A673 (cell line): ENCODE data around the gene EBPL. TPM values are rescaled to one million over a fixed set of nuclear protein-coding genes. Genes with fewer than 3 reads are reported as not detected.

Source experiments
- BruUV-seq: library from RNA; stranded (reverse); fragments of 400-500 nt; replicated peaks from 2 replicates; lab custom pipeline; 2021; lab: Mats Ljungman, UMichigan
- CTCF ChIA-PET: fragments of 300-600 bp; sonication (Branson Sonifier 250); formaldehyde crosslinking; loops from one replicate; lab custom pipeline; 2022; ENCODE audit warnings: antibody characterized with exemption; lab: Charles Lee
- POLR2A ChIA-PET: fragments of 300-600 bp; sonication (Branson Sonifier 250); formaldehyde crosslinking; loops from one replicate; lab custom pipeline; 2022; ENCODE audit warnings: antibody characterized with exemption; ENCODE audit not compliant: low non-redundant PET; lab: Charles Lee
- DNase-seq: peaks from one replicate; pipeline ENCODE4 v3.0.0-alpha.2; 2015; ENCODE audit warnings: low spot score
- H3K27ac ChIP-seq: fragments of 200-600 bp; sonication (generic); 2 replicates; pipeline ENCODE4 v1.5.1; 2016; ENCODE audit warnings: mixed run types, low read depth, mild to moderate bottlenecking, mixed read lengths, antibody characterized with exemption, low read length; ENCODE audit not compliant: poor library complexity, severe bottlenecking
- H3K27me3 ChIP-seq: fragments of 200-600 bp; sonication (generic); replicated peaks from 2 replicates; pipeline ENCODE4 v1.6.1; 2017; ENCODE audit warnings: mixed run types, low read depth, mild to moderate bottlenecking, mixed read lengths, antibody characterized with exemption, low read length; ENCODE audit not compliant: insufficient read depth, poor library complexity
- H3K36me3 ChIP-seq: fragments of 200-600 bp; sonication (generic); 2 replicates; pipeline ENCODE4 v1.6.1; 2016; ENCODE audit warnings: mixed run types, mild to moderate bottlenecking, mixed read lengths, antibody characterized with exemption, low read length; ENCODE audit not compliant: insufficient read depth, poor library complexity, severe bottlenecking
- H3K4me1 ChIP-seq: fragments of 200-600 bp; sonication (generic); 2 replicates; pipeline ENCODE4 v1.6.1; 2017; ENCODE audit warnings: mixed run types, mild to moderate bottlenecking, mixed read lengths, antibody characterized with exemption, low read length; ENCODE audit not compliant: insufficient read depth, poor library complexity, severe bottlenecking
- H3K4me3 ChIP-seq: fragments of 200-600 bp; sonication (generic); 2 replicates; pipeline ENCODE4 v1.5.1; 2016; ENCODE audit warnings: low read depth, mixed run types, mild to moderate bottlenecking, mixed read lengths, low read length; ENCODE audit not compliant: poor library complexity, severe bottlenecking
- H3K9me3 ChIP-seq: fragments of 200-600 bp; sonication (generic); 2 replicates; pipeline ENCODE4 v1.6.1; 2016; ENCODE audit warnings: mixed run types, low read depth, mild to moderate bottlenecking, mixed read lengths, antibody characterized with exemption, low read length; ENCODE audit not compliant: poor library complexity, severe bottlenecking
- CTCF ChIP-seq: fragments of 300-800, 200-600 bp; sonication (generic); conservative IDR thresholded peaks from 2 replicates; pipeline ENCODE4 v1.5.1; 2017; ENCODE audit warnings: low read depth, mild to moderate bottlenecking, antibody characterized with exemption, low read length, moderate library complexity, mixed read lengths
- EZH2 ChIP-seq: fragments of 200-600 bp; sonication (generic); IDR thresholded peaks from 2 replicates; pipeline ENCODE4 v1.6.1; 2017; ENCODE audit warnings: borderline replicate concordance, low read depth, mild to moderate bottlenecking, mixed read lengths, antibody characterized with exemption, low read length; ENCODE audit not compliant: poor library complexity, severe bottlenecking
- intact Hi-C: fragments of 100-400 bp; cut with micrococcal nuclease; formaldehyde crosslinking; loops from one replicate; pipeline ENCODE4 v1.10.0; 2022; ENCODE audit not compliant: unreplicated experiment
- total RNA-seq: library from RNA; stranded (reverse); gene quantifications from 2 replicates; pipeline ENCODE4 v1.2.3, GENCODE V29; 2021

EBPL gene
- total RNA-seq, 1 experiment from 2014 or later, result 66.5 TPM

GRCh38 chr13:49733181-49733951 lies 42.1 kb upstream of the EBPL start:
- ChIA-PET POLR2A (no interaction called here), CTCF (no interaction called here)
- no peak overlapping the region for H3K27ac ChIP-seq
- no peak overlapping the region for H3K4me3 ChIP-seq
- no peak for DNase-seq
- TF ChIP-seq CTCF (no peak), EZH2 (no peak)
- H3K4me1 ChIP-seq, result no peaks in the 10 kb centered on the region
- H3K36me3 ChIP-seq, result peaks cover 7% of the 10 kb centered on the region
- no peaks in the 10 kb centered on the region for H3K9me3 ChIP-seq
- BruUV-seq, result no TSS peak
- intact Hi-C loops, result no loop called here
- no peaks in the 10 kb centered on the region for H3K27me3 ChIP-seq

DNA sequence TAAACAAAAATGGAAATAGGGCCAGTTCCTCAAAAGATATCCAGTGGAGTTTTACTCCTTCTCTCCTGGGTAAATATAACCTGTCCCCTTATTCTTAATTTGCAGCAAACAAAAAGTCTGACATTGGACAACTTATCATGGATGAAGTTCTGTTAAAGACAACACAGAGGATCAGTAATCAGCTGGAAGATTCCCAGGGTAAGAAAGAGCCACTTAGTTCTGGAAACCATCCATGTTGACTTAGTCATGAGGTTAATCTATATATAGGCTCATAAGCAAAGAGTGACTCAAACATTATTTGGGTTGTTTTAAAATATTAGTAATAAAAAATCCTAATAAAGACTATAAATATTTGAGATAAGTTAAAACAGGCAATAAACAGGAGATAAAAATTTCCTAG lies 40.5 kb upstream of the EBPL start:
- TF ChIP-seq CTCF (no peak), EZH2 (no peak)
- Histone ChIP-seq H3K36me3 (peaks cover 7% of the 10 kb centered on the region), H3K4me1 (no peaks in the 10 kb centered on the region), H3K27ac (no peak overlapping the region), H3K27me3 (no peaks in the 10 kb centered on the region), H3K4me3 (no peak overlapping the region), H3K9me3 (no peaks in the 10 kb centered on the region)
- CTCF ChIA-PET, result no interaction called here
- intact Hi-C loops, result no loop called here
- DNase-seq, result no peak
- no TSS peak for BruUV-seq
- POLR2A ChIA-PET, result no interaction called here

GRCh38 chr13:49716615-49717014 lies 25.3 kb upstream of the EBPL start:
- CTCF ChIA-PET, result no interaction called here
- no peak overlapping the region for H3K4me3 ChIP-seq
- no peak for TF ChIP-seq CTCF
- no peak for TF ChIP-seq EZH2
- POLR2A ChIA-PET, result no interaction called here
- BruUV-seq, result no TSS peak
- peaks cover 45% of the 10 kb centered on the region for H3K36me3 ChIP-seq
- no peak for DNase-seq
- intact Hi-C loops, result no loop called here
- no peak overlapping the region for H3K27ac ChIP-seq
- H3K9me3 ChIP-seq, result no peaks in the 10 kb centered on the region
- no peaks in the 10 kb centered on the region for H3K4me1 ChIP-seq
- H3K27me3 ChIP-seq, result no peaks in the 10 kb centered on the region
